H1 (cell line): Measurements from ENCODE around the gene PLD2. TPM values are rescaled to one million over a fixed set of nuclear protein-coding genes. Genes with fewer than 3 reads are reported as not detected.

Experiments used
- CTCF ChIA-PET: fragments of 300-600 bp; sonication (Branson Sonifier 250); formaldehyde crosslinking; loops from one replicate; lab custom pipeline; 2021; ENCODE audit not compliant: partially characterized antibody; lab: Charles Lee
- POLR2A ChIA-PET: fragments of 300-600 bp; sonication (Branson Sonifier 250); formaldehyde crosslinking; loops from one replicate; lab custom pipeline; 2021; ENCODE audit warnings: inconsistent platforms; ENCODE audit not compliant: partially characterized antibody; lab: Charles Lee
- DNase-seq, 2 experiments: peaks; one replicate each; pipeline versions ENCODE4 v3.0.0 to v3.0.0-alpha.2; 2010 to 2022; ENCODE audit warnings: low spot score in 2 of 2, low read depth in 1 of 2, mixed read lengths in 1 of 2
- FAIRE-seq: peaks from 2 replicates; lab custom pipeline; 2011; peaks lifted over from hg19 to GRCh38; lab: Jason Lieb, UNC
- H2AFZ ChIP-seq: 2 replicates; pipeline ENCODE4 v1.8.1; 2012; ENCODE audit warnings: low read length, inconsistent platforms
- H2AK5ac ChIP-seq: 2 replicates; pipeline ENCODE4 v1.6.1; 2013; ENCODE audit warnings: low read depth, low read length
- H2BK120ac ChIP-seq: replicated peaks from 2 replicates; pipeline ENCODE3; 2013; ENCODE audit warnings: low read depth, low read length, inconsistent platforms
- H2BK12ac ChIP-seq: 2 replicates; pipeline ENCODE4 v1.6.1; 2013; ENCODE audit warnings: low read depth, low read length
- H2BK15ac ChIP-seq: 2 replicates; pipeline ENCODE4 v1.6.1; 2013; ENCODE audit warnings: low read length
- H2BK20ac ChIP-seq: 2 replicates; pipeline ENCODE4 v1.6.1; 2013; ENCODE audit warnings: low read length
- H2BK5ac ChIP-seq: 2 replicates; pipeline ENCODE4 v1.6.1; 2013; ENCODE audit warnings: low read depth, low read length
- H3K14ac ChIP-seq: 2 replicates; pipeline ENCODE4 v1.6.1; 2013; ENCODE audit warnings: inconsistent platforms; ENCODE audit not compliant: insufficient read length
- H3K18ac ChIP-seq: 2 replicates; pipeline ENCODE4 v1.6.1; 2013; ENCODE audit warnings: low read length; ENCODE audit errors: extremely low read depth
- H3K23ac ChIP-seq: 2 replicates; pipeline ENCODE4 v1.6.1; 2013; ENCODE audit warnings: inconsistent platforms; ENCODE audit not compliant: insufficient read length
- H3K23me2 ChIP-seq: 2 replicates; pipeline ENCODE4 v1.6.1; 2013; ENCODE audit warnings: low read depth, low read length
- H3K27ac ChIP-seq: 2 replicates; pipeline ENCODE4 v1.6.1; 2011; ENCODE audit warnings: low read depth, low read length, inconsistent platforms
- H3K27me3 ChIP-seq, 4 experiments: replicated peaks in 1 of 4; 1 replicate in 1 of 4; 2 replicates in 3 of 4; pipeline versions ENCODE4 v1.6.1 to v1.8.1; 2011 to 2013; ENCODE audit warnings: low read length in 3 of 4, mild to moderate bottlenecking in 3 of 4, inconsistent platforms in 2 of 4, mixed read lengths in 2 of 4, moderate library complexity in 1 of 4; ENCODE audit not compliant: control insufficient read depth in 3 of 4, insufficient read depth in 3 of 4; ENCODE audit errors: extremely low read depth in 1 of 4
- H3K36me3 ChIP-seq, 4 experiments: 2 replicates each; pipeline versions ENCODE4 v1.6.1 to v1.8.1; 2011 to 2013; ENCODE audit warnings: mild to moderate bottlenecking in 4 of 4, low read length in 3 of 4, moderate library complexity in 2 of 4, control low read depth in 1 of 4, inconsistent platforms in 1 of 4; ENCODE audit not compliant: insufficient read depth in 4 of 4, control insufficient read depth in 2 of 4
- H3K4ac ChIP-seq: replicated peaks from 2 replicates; pipeline ENCODE3; 2013; ENCODE audit warnings: low read length, low read depth, mixed read lengths, inconsistent platforms; ENCODE audit not compliant: insufficient read length
- H3K4me1 ChIP-seq, 4 experiments: replicated peaks in 1 of 4; 1 replicate in 1 of 4; 2 replicates in 3 of 4; pipeline versions ENCODE4 v1.6.1 to v1.8.1; 2011 to 2013; ENCODE audit warnings: low read length in 3 of 4, inconsistent platforms in 2 of 4, mixed read lengths in 1 of 4; ENCODE audit not compliant: insufficient read depth in 4 of 4, control insufficient read depth in 3 of 4
- H3K4me2 ChIP-seq, 2 experiments: 2 replicates each; pipeline versions ENCODE4 v1.6.1 to v1.8.1; 2011 to 2013; ENCODE audit warnings: low read depth in 2 of 2, low read length in 2 of 2, control low read depth in 1 of 2, inconsistent platforms in 1 of 2, mild to moderate bottlenecking in 1 of 2; ENCODE audit not compliant: insufficient read depth in 1 of 2
- H3K4me3 ChIP-seq, 4 experiments: fragments of 200-600, 300-600 bp in 1 of 4; sonication (generic), shearing (Covaris generic), sonication (Bioruptor Twin) in 1 of 4; 2 replicates each; pipeline versions ENCODE4 v1.5.1 to v1.8.1; 2011 to 2016; ENCODE audit warnings: low read length in 4 of 4, low read depth in 3 of 4, control low read depth in 2 of 4, inconsistent platforms in 2 of 4, mild to moderate bottlenecking in 2 of 4, mixed read lengths in 1 of 4, moderate library complexity in 1 of 4; ENCODE audit not compliant: insufficient read depth in 2 of 4; ENCODE audit errors: extremely low read depth in 1 of 4
- H3K56ac ChIP-seq: replicated peaks from 2 replicates; pipeline ENCODE3; 2013; ENCODE audit warnings: low read depth, mild to moderate bottlenecking, mixed read lengths, low read length, inconsistent platforms; ENCODE audit not compliant: insufficient read length
- H3K79me1 ChIP-seq: 2 replicates; pipeline ENCODE4 v1.6.1; 2013; ENCODE audit warnings: low read depth, low read length, control low read depth
- H3K79me2 ChIP-seq, 2 experiments: 2 replicates each; pipeline versions ENCODE4 v1.6.1 to v1.8.1; 2012 to 2013; ENCODE audit warnings: low read length in 2 of 2, mild to moderate bottlenecking in 2 of 2, inconsistent platforms in 1 of 2; ENCODE audit not compliant: insufficient read depth in 2 of 2, control insufficient read depth in 1 of 2
- H3K9ac ChIP-seq, 4 experiments: replicated peaks in 1 of 4; 1 replicate in 1 of 4; 2 replicates in 3 of 4; pipeline versions ENCODE4 v1.6.1 to v1.8.1; 2011 to 2013; ENCODE audit warnings: low read depth in 3 of 4, low read length in 3 of 4, control low read depth in 2 of 4, mild to moderate bottlenecking in 2 of 4, moderate library complexity in 2 of 4, inconsistent platforms in 1 of 4; ENCODE audit errors: extremely low read depth in 1 of 4
- H3K9me3 ChIP-seq, 2 experiments: 2 replicates each; pipeline versions ENCODE4 v1.6.1 to v1.8.1; 2012 to 2013; ENCODE audit warnings: mild to moderate bottlenecking in 2 of 2, moderate library complexity in 2 of 2, control low read depth in 1 of 2, inconsistent platforms in 1 of 2, low read depth in 1 of 2, low read length in 1 of 2, mixed read lengths in 1 of 2; ENCODE audit not compliant: insufficient read depth in 2 of 2
- H4K20me1 ChIP-seq, 2 experiments: replicated peaks in 1 of 2; 2 replicates each; pipeline versions ENCODE3 to v1.8.1; 2011 to 2013; ENCODE audit warnings: inconsistent platforms in 2 of 2, low read length in 2 of 2, mild to moderate bottlenecking in 1 of 2; ENCODE audit not compliant: insufficient read depth in 2 of 2, control insufficient read depth in 1 of 2
- H4K5ac ChIP-seq: 2 replicates; pipeline ENCODE4 v1.6.1; 2013; ENCODE audit warnings: low read length, low read depth, mixed read lengths, inconsistent platforms; ENCODE audit not compliant: insufficient read length
- H4K8ac ChIP-seq: 2 replicates; pipeline ENCODE4 v1.8.0; 2013; ENCODE audit warnings: mild to moderate bottlenecking, moderate library complexity, low read length, inconsistent platforms; ENCODE audit not compliant: insufficient read depth; ENCODE audit errors: extremely low read depth
- H4K91ac ChIP-seq: replicated peaks from 2 replicates; pipeline ENCODE3; 2013; ENCODE audit warnings: low read length, mixed read lengths, inconsistent platforms; ENCODE audit not compliant: insufficient read length
- JUND ChIP-seq: IDR thresholded peaks from 2 replicates; pipeline ENCODE4 v1.6.1; 2011; ENCODE audit warnings: mild to moderate bottlenecking, improper control_type of control experiment, low read length
- KDM5A ChIP-seq: fragments of 200-600 bp; IDR thresholded peaks from 2 replicates; pipeline ENCODE4 v1.7.1; 2012; ENCODE audit warnings: mild to moderate bottlenecking, low read length, inconsistent platforms, mixed read lengths
- WGBS, 2 experiments: shearing (Covaris generic) in 1 of 2; methylation state at CpG; one replicate each; pipeline versions ENCODE4 v1.1.6 to v1.1.7; 2013 to 2015; ENCODE audit warnings: low lambda C conversion rate in 2 of 2, mixed read lengths in 2 of 2, inconsistent platforms in 1 of 2, low coverage in 1 of 2, missing lambda C conversion rate in 1 of 2; ENCODE audit not compliant: insufficient replicate concordance in 2 of 2, insufficient coverage in 1 of 2, insufficient read length in 1 of 2; ENCODE audit errors: extremely low coverage in 1 of 2, missing lambda C conversion rate in 1 of 2; 5-methylcytosine and 5-hydroxymethylcytosine counted together
- polyA plus RNA-seq, 7 experiments: library from polyadenylated mRNA; depleted of rRNA in 3 of 7; stranded (reverse) in 5 of 7; unstranded in 2 of 7; fragments of >200 nt in 5 of 7; fragments of 200-250 nt in 2 of 7; gene quantifications; 1 replicate in 5 of 7; 2 replicates in 1 of 7; 4 replicates in 1 of 7; pipeline versions ENCODE4 v1.2.1 to v1.2.3, GENCODE V29; 2011 to 2013; ENCODE audit warnings: missing spikeins in 2 of 7, mixed read lengths in 2 of 7
- total RNA-seq: library from RNA; stranded (reverse); fragmentation: NEBNext Ultra II Directional; extraction: Animal tissue kit (Norgen Biotek cat#: 25700); gene quantifications from 2 replicates; pipeline ENCODE4 v1.2.1, GENCODE V29; 2021

PLD2 gene
- total and polyA plus RNA-seq, 2 of the 8 experiments (the other 6 are each of a cell fraction or from before 2014, with no cell fraction given) = 44.3 to 48.4 TPM

DNA sequence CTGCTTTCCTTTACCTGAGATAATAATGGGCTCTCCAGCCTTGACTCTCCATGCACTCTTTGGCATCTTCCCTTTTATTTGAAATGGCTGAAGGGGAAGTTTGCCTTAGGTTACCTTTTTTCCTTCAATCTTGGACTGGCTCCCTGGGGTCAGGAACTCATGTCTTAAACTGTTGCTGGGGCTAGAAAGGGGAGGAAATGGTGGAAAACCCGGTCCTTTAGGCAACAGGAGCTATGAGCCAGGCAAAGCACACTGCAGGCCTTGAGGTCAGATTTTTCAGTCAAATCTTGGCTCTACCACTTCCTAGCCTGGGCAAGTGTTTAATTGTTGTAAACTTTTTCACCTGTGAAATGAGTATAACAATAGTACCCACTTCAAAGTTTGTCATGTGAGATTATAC lies 56.4 kb downstream of the PLD2 start:
- TF ChIP-seq KDM5A (no peak), JUND (no peak)
- Histone ChIP-seq H3K4me2 (no peak overlapping the region), H2BK5ac (no peak overlapping the region), H4K91ac (no peak overlapping the region), H2AK5ac (no peak overlapping the region), H2BK20ac (no peak overlapping the region), H2BK15ac (no peak overlapping the region), H4K20me1 (peaks cover 0 to 1% of the 10 kb centered on the region in 2 experiments), H3K23me2 (no peaks in the 10 kb centered on the region), H3K9me3 (no peaks in the 10 kb centered on the region), H3K27me3 (no peaks in the 10 kb centered on the region), H3K4me3 (no peak overlapping the region), H2BK120ac (no peak overlapping the region), H3K9ac (no peak overlapping the region; a peak in 1 of 7 replicates), H4K5ac (no peak overlapping the region), H3K79me1 (peaks cover 2% of the 10 kb centered on the region), H2BK12ac (no peak overlapping the region), H2AFZ (no peak overlapping the region), H3K36me3 (no peaks in the 10 kb centered on the region), H3K4ac (no peak overlapping the region), H3K56ac (no peak overlapping the region), H3K14ac (no peak overlapping the region), H3K27ac (no peak overlapping the region), H3K23ac (no peak overlapping the region), H4K8ac (no peak overlapping the region), H3K18ac (no peak overlapping the region), H3K4me1 (peaks cover 14 to 19% (median 18%) of the 10 kb centered on the region in 4 experiments), H3K79me2 (peaks cover 0 to 19% of the 10 kb centered on the region in 2 experiments; a peak in 2 of 4 replicates)
- POLR2A ChIA-PET = interaction anchor here (0.7 to 1.7 kb wide), 4 partner anchors 13 to 23 kb away, joined by 3 to 5 read pairs (median 3); no protein-coding TSS in a partner anchor
- no peak for DNase-seq
- CTCF ChIA-PET = interaction anchor here (1.0 to 5.5 kb wide), 4 partner anchors 13 to 31 kb away, joined by 3 to 34 read pairs (median 4); no protein-coding TSS in a partner anchor
- 100% methylated on average over 1 of the region's 1 CpG; no CpG with 5 or more reads in 1 of the 2 experiments for WGBS, 2 experiments
- no peak for FAIRE-seq
